H1 (cell line): ENCODE data around the gene COLEC11. TPM values are rescaled to one million over a fixed set of nuclear protein-coding genes. Genes with fewer than 3 reads are reported as not detected.
A peak's percentile ranks its signal among the peaks of the same experiment; 100 is the strongest.

Experiments used
- CTCF ChIA-PET: fragments of 300-600 bp; sonication (Branson Sonifier 250); formaldehyde crosslinking; loops from one replicate; lab custom pipeline; 2021; ENCODE audit not compliant: partially characterized antibody; lab: Charles Lee
- POLR2A ChIA-PET: fragments of 300-600 bp; sonication (Branson Sonifier 250); formaldehyde crosslinking; loops from one replicate; lab custom pipeline; 2021; ENCODE audit warnings: inconsistent platforms; ENCODE audit not compliant: partially characterized antibody; lab: Charles Lee
- DNase-seq, 2 experiments: peaks; one replicate each; pipeline versions ENCODE4 v3.0.0 to v3.0.0-alpha.2; 2010 to 2022; ENCODE audit warnings: low spot score in 2 of 2, low read depth in 1 of 2, mixed read lengths in 1 of 2
- FAIRE-seq: peaks from 2 replicates; lab custom pipeline; 2011; peaks lifted over from hg19 to GRCh38; lab: Jason Lieb, UNC
- H2AFZ ChIP-seq: 2 replicates; pipeline ENCODE4 v1.8.1; 2012; ENCODE audit warnings: low read length, inconsistent platforms
- H2AK5ac ChIP-seq: 2 replicates; pipeline ENCODE4 v1.6.1; 2013; ENCODE audit warnings: low read depth, low read length
- H2BK120ac ChIP-seq: replicated peaks from 2 replicates; pipeline ENCODE3; 2013; ENCODE audit warnings: low read depth, low read length, inconsistent platforms
- H2BK12ac ChIP-seq: 2 replicates; pipeline ENCODE4 v1.6.1; 2013; ENCODE audit warnings: low read depth, low read length
- H2BK15ac ChIP-seq: 2 replicates; pipeline ENCODE4 v1.6.1; 2013; ENCODE audit warnings: low read length
- H2BK20ac ChIP-seq: 2 replicates; pipeline ENCODE4 v1.6.1; 2013; ENCODE audit warnings: low read length
- H2BK5ac ChIP-seq: 2 replicates; pipeline ENCODE4 v1.6.1; 2013; ENCODE audit warnings: low read depth, low read length
- H3K14ac ChIP-seq: 2 replicates; pipeline ENCODE4 v1.6.1; 2013; ENCODE audit warnings: inconsistent platforms; ENCODE audit not compliant: insufficient read length
- H3K18ac ChIP-seq: 2 replicates; pipeline ENCODE4 v1.6.1; 2013; ENCODE audit warnings: low read length; ENCODE audit errors: extremely low read depth
- H3K23ac ChIP-seq: 2 replicates; pipeline ENCODE4 v1.6.1; 2013; ENCODE audit warnings: inconsistent platforms; ENCODE audit not compliant: insufficient read length
- H3K23me2 ChIP-seq: 2 replicates; pipeline ENCODE4 v1.6.1; 2013; ENCODE audit warnings: low read depth, low read length
- H3K27ac ChIP-seq: 2 replicates; pipeline ENCODE4 v1.6.1; 2011; ENCODE audit warnings: low read depth, low read length, inconsistent platforms
- H3K27me3 ChIP-seq, 4 experiments: replicated peaks in 1 of 4; 1 replicate in 1 of 4; 2 replicates in 3 of 4; pipeline versions ENCODE4 v1.6.1 to v1.8.1; 2011 to 2013; ENCODE audit warnings: low read length in 3 of 4, mild to moderate bottlenecking in 3 of 4, inconsistent platforms in 2 of 4, mixed read lengths in 2 of 4, moderate library complexity in 1 of 4; ENCODE audit not compliant: control insufficient read depth in 3 of 4, insufficient read depth in 3 of 4; ENCODE audit errors: extremely low read depth in 1 of 4
- H3K36me3 ChIP-seq, 4 experiments: 2 replicates each; pipeline versions ENCODE4 v1.6.1 to v1.8.1; 2011 to 2013; ENCODE audit warnings: mild to moderate bottlenecking in 4 of 4, low read length in 3 of 4, moderate library complexity in 2 of 4, control low read depth in 1 of 4, inconsistent platforms in 1 of 4; ENCODE audit not compliant: insufficient read depth in 4 of 4, control insufficient read depth in 2 of 4
- H3K4ac ChIP-seq: replicated peaks from 2 replicates; pipeline ENCODE3; 2013; ENCODE audit warnings: low read length, low read depth, mixed read lengths, inconsistent platforms; ENCODE audit not compliant: insufficient read length
- H3K4me1 ChIP-seq, 4 experiments: replicated peaks in 1 of 4; 1 replicate in 1 of 4; 2 replicates in 3 of 4; pipeline versions ENCODE4 v1.6.1 to v1.8.1; 2011 to 2013; ENCODE audit warnings: low read length in 3 of 4, inconsistent platforms in 2 of 4, mixed read lengths in 1 of 4; ENCODE audit not compliant: insufficient read depth in 4 of 4, control insufficient read depth in 3 of 4
- H3K4me2 ChIP-seq, 2 experiments: 2 replicates each; pipeline versions ENCODE4 v1.6.1 to v1.8.1; 2011 to 2013; ENCODE audit warnings: low read depth in 2 of 2, low read length in 2 of 2, control low read depth in 1 of 2, inconsistent platforms in 1 of 2, mild to moderate bottlenecking in 1 of 2; ENCODE audit not compliant: insufficient read depth in 1 of 2
- H3K4me3 ChIP-seq, 4 experiments: fragments of 200-600, 300-600 bp in 1 of 4; sonication (generic), shearing (Covaris generic), sonication (Bioruptor Twin) in 1 of 4; 2 replicates each; pipeline versions ENCODE4 v1.5.1 to v1.8.1; 2011 to 2016; ENCODE audit warnings: low read length in 4 of 4, low read depth in 3 of 4, control low read depth in 2 of 4, inconsistent platforms in 2 of 4, mild to moderate bottlenecking in 2 of 4, mixed read lengths in 1 of 4, moderate library complexity in 1 of 4; ENCODE audit not compliant: insufficient read depth in 2 of 4; ENCODE audit errors: extremely low read depth in 1 of 4
- H3K56ac ChIP-seq: replicated peaks from 2 replicates; pipeline ENCODE3; 2013; ENCODE audit warnings: low read depth, mild to moderate bottlenecking, mixed read lengths, low read length, inconsistent platforms; ENCODE audit not compliant: insufficient read length
- H3K79me1 ChIP-seq: 2 replicates; pipeline ENCODE4 v1.6.1; 2013; ENCODE audit warnings: low read depth, low read length, control low read depth
- H3K79me2 ChIP-seq, 2 experiments: 2 replicates each; pipeline versions ENCODE4 v1.6.1 to v1.8.1; 2012 to 2013; ENCODE audit warnings: low read length in 2 of 2, mild to moderate bottlenecking in 2 of 2, inconsistent platforms in 1 of 2; ENCODE audit not compliant: insufficient read depth in 2 of 2, control insufficient read depth in 1 of 2
- H3K9ac ChIP-seq, 4 experiments: replicated peaks in 1 of 4; 1 replicate in 1 of 4; 2 replicates in 3 of 4; pipeline versions ENCODE4 v1.6.1 to v1.8.1; 2011 to 2013; ENCODE audit warnings: low read depth in 3 of 4, low read length in 3 of 4, control low read depth in 2 of 4, mild to moderate bottlenecking in 2 of 4, moderate library complexity in 2 of 4, inconsistent platforms in 1 of 4; ENCODE audit errors: extremely low read depth in 1 of 4
- H3K9me3 ChIP-seq, 2 experiments: 2 replicates each; pipeline versions ENCODE4 v1.6.1 to v1.8.1; 2012 to 2013; ENCODE audit warnings: mild to moderate bottlenecking in 2 of 2, moderate library complexity in 2 of 2, control low read depth in 1 of 2, inconsistent platforms in 1 of 2, low read depth in 1 of 2, low read length in 1 of 2, mixed read lengths in 1 of 2; ENCODE audit not compliant: insufficient read depth in 2 of 2
- H4K20me1 ChIP-seq, 2 experiments: replicated peaks in 1 of 2; 2 replicates each; pipeline versions ENCODE3 to v1.8.1; 2011 to 2013; ENCODE audit warnings: inconsistent platforms in 2 of 2, low read length in 2 of 2, mild to moderate bottlenecking in 1 of 2; ENCODE audit not compliant: insufficient read depth in 2 of 2, control insufficient read depth in 1 of 2
- H4K5ac ChIP-seq: 2 replicates; pipeline ENCODE4 v1.6.1; 2013; ENCODE audit warnings: low read length, low read depth, mixed read lengths, inconsistent platforms; ENCODE audit not compliant: insufficient read length
- H4K8ac ChIP-seq: 2 replicates; pipeline ENCODE4 v1.8.0; 2013; ENCODE audit warnings: mild to moderate bottlenecking, moderate library complexity, low read length, inconsistent platforms; ENCODE audit not compliant: insufficient read depth; ENCODE audit errors: extremely low read depth
- H4K91ac ChIP-seq: replicated peaks from 2 replicates; pipeline ENCODE3; 2013; ENCODE audit warnings: low read length, mixed read lengths, inconsistent platforms; ENCODE audit not compliant: insufficient read length
- ASH2L ChIP-seq: fragments of 200-600, 300-600 bp; sonication (generic); IDR thresholded peaks from one replicate; pipeline ENCODE4 v1.7.1; 2017; ENCODE audit warnings: low read length
- BACH1 ChIP-seq: IDR thresholded peaks from 2 replicates; pipeline ENCODE4 v1.6.1; 2012; ENCODE audit warnings: low read length, improper control_type of control experiment
- BCL11A ChIP-seq, 2 experiments: IDR thresholded peaks; one replicate each; pipeline ENCODE4 v1.6.1; 2011; ENCODE audit warnings: low read depth in 2 of 2, low read length in 2 of 2, mild to moderate bottlenecking in 2 of 2
- BRCA1 ChIP-seq: IDR thresholded peaks from 2 replicates; pipeline ENCODE4 v1.6.1; 2012; ENCODE audit warnings: low read depth, low read length, improper control_type of control experiment
- CBX5 ChIP-seq: fragments of 300-800, 300-1000 bp; sonication (generic); IDR thresholded peaks from 2 replicates; pipeline ENCODE4 v1.7.1; 2016; ENCODE audit warnings: antibody characterized with exemption, low read length, low read depth
- CEBPB ChIP-seq: IDR thresholded peaks from 2 replicates; pipeline ENCODE4 v1.6.1; 2012; ENCODE audit warnings: low read depth, low read length
- CHD2 ChIP-seq: IDR thresholded peaks from 2 replicates; pipeline ENCODE4 v1.6.1; 2012; ENCODE audit warnings: low read length, improper control_type of control experiment
- EGR1 ChIP-seq: IDR thresholded peaks from 2 replicates; pipeline ENCODE4 v1.6.1; 2011; ENCODE audit warnings: low read depth, low read length, borderline replicate concordance
- EP300 ChIP-seq, 2 experiments: IDR thresholded peaks; 1 replicate in 1 of 2; 2 replicates in 1 of 2; pipeline ENCODE4 v1.6.1; 2011 to 2012; ENCODE audit warnings: low read depth in 2 of 2, low read length in 2 of 2, mild to moderate bottlenecking in 2 of 2, borderline replicate concordance in 1 of 2, inconsistent platforms in 1 of 2, moderate library complexity in 1 of 2
- HDAC2 ChIP-seq, 2 experiments: fragments of 300-600 bp in 1 of 2; sonication (generic) in 1 of 2; IDR thresholded peaks; 2 replicates each; pipeline ENCODE4 v1.6.1; 2011 to 2012; ENCODE audit warnings: low read depth in 2 of 2, low read length in 2 of 2, mild to moderate bottlenecking in 2 of 2, moderate library complexity in 2 of 2, borderline replicate concordance in 1 of 2, inconsistent platforms in 1 of 2
- KDM5A ChIP-seq: fragments of 200-600 bp; IDR thresholded peaks from 2 replicates; pipeline ENCODE4 v1.7.1; 2012; ENCODE audit warnings: mild to moderate bottlenecking, low read length, inconsistent platforms, mixed read lengths
- POLR2AphosphoS5 ChIP-seq: IDR thresholded peaks from 2 replicates; pipeline ENCODE4 v1.6.1; 2011; ENCODE audit warnings: low read depth, low read length
- RFX5 ChIP-seq: IDR thresholded peaks from 2 replicates; pipeline ENCODE4 v1.6.1; 2011; ENCODE audit warnings: low read depth, low read length, improper control_type of control experiment, borderline replicate concordance
- SP1 ChIP-seq: IDR thresholded peaks from 2 replicates; pipeline ENCODE4 v1.6.1; 2011; ENCODE audit warnings: low read depth, low read length
- TAF7 ChIP-seq: optimal IDR thresholded peaks from 2 replicates; pipeline ENCODE3; 2011; ENCODE audit warnings: low read depth, mild to moderate bottlenecking, inconsistent platforms, low read length, moderate library complexity, borderline replicate concordance
- TCF12 ChIP-seq: IDR thresholded peaks from 2 replicates; pipeline ENCODE4 v1.6.1; 2011; ENCODE audit warnings: low read depth, mild to moderate bottlenecking, low read length
- WGBS, 2 experiments: shearing (Covaris generic) in 1 of 2; methylation state at CpG; one replicate each; pipeline versions ENCODE4 v1.1.6 to v1.1.7; 2013 to 2015; ENCODE audit warnings: low lambda C conversion rate in 2 of 2, mixed read lengths in 2 of 2, inconsistent platforms in 1 of 2, low coverage in 1 of 2, missing lambda C conversion rate in 1 of 2; ENCODE audit not compliant: insufficient replicate concordance in 2 of 2, insufficient coverage in 1 of 2, insufficient read length in 1 of 2; ENCODE audit errors: extremely low coverage in 1 of 2, missing lambda C conversion rate in 1 of 2; 5-methylcytosine and 5-hydroxymethylcytosine counted together
- polyA plus RNA-seq, 7 experiments: library from polyadenylated mRNA; depleted of rRNA in 3 of 7; stranded (reverse) in 5 of 7; unstranded in 2 of 7; fragments of >200 nt in 5 of 7; fragments of 200-250 nt in 2 of 7; gene quantifications; 1 replicate in 5 of 7; 2 replicates in 1 of 7; 4 replicates in 1 of 7; pipeline versions ENCODE4 v1.2.1 to v1.2.3, GENCODE V29; 2011 to 2013; ENCODE audit warnings: missing spikeins in 2 of 7, mixed read lengths in 2 of 7
- total RNA-seq: library from RNA; stranded (reverse); fragmentation: NEBNext Ultra II Directional; extraction: Animal tissue kit (Norgen Biotek cat#: 25700); gene quantifications from 2 replicates; pipeline ENCODE4 v1.2.1, GENCODE V29; 2021

Gene COLEC11
- total and polyA plus RNA-seq, 2 of the 8 experiments (the other 6 are each of a cell fraction or from before 2014, with no cell fraction given), result 0.47 to 0.80 TPM

- H3K14ac ChIP-seq, result no peak overlapping the region
- H3K23ac ChIP-seq, result no peak overlapping the region
- FAIRE-seq (no peak), DNase-seq (peak in 1 of 2 experiments; percentile 27)
- POLR2A ChIA-PET, result no interaction called here
- H3K4me1 ChIP-seq, result no peaks in the 10 kb centered on the region; a peak in 2 of 7 replicates
- H3K36me3 ChIP-seq, result no peaks in the 10 kb centered on the region
- H2BK120ac ChIP-seq, result no peak overlapping the region
- H3K4ac ChIP-seq, result no peak overlapping the region
- H3K9me3 ChIP-seq, result peaks cover 0 to 3% of the 10 kb centered on the region in 2 experiments; a peak in 1 of 4 replicates
- peaks cover 0 to 1% of the 10 kb centered on the region in 2 experiments for H4K20me1 ChIP-seq
- no peak overlapping the region for H3K18ac ChIP-seq
- H3K4me3 ChIP-seq, result no peak overlapping the region
- H3K23me2 ChIP-seq, result no peaks in the 10 kb centered on the region
- no peak overlapping the region for H2AK5ac ChIP-seq
- no peak overlapping the region for H4K8ac ChIP-seq
- no peak overlapping the region for H4K91ac ChIP-seq
- 92% methylated on average over 5 of the region's 8 CpGs; no CpG with 5 or more reads in 1 of the 2 experiments for WGBS, 2 experiments
- no peak overlapping the region for H2BK20ac ChIP-seq
- no peak overlapping the region for H3K4me2 ChIP-seq
- H3K79me1 ChIP-seq, result no peaks in the 10 kb centered on the region
- H3K56ac ChIP-seq, result no peak overlapping the region
- no peak overlapping the region for H4K5ac ChIP-seq
- no peak overlapping the region for H2BK12ac ChIP-seq
- H2BK5ac ChIP-seq, result no peak overlapping the region
- H3K27me3 ChIP-seq, result no peaks in the 10 kb centered on the region; a peak in 1 of 7 replicates
- no peaks in the 10 kb centered on the region for H3K79me2 ChIP-seq
- no peak overlapping the region for H3K27ac ChIP-seq
- H2AFZ ChIP-seq, result no peak overlapping the region
- CTCF ChIA-PET, result interaction anchor here (1.6 kb wide), 1 partner anchor 27 kb away, joined by 8 read pairs; no protein-coding TSS in a partner anchor
- no peak overlapping the region for H3K9ac ChIP-seq
- no peak overlapping the region for H2BK15ac ChIP-seq
- no peak for TF ChIP-seq TCF12
- TF ChIP-seq EGR1, result no peak
- TF ChIP-seq BCL11A (IDR thresholded peaks at IDR 0.05; ENCODE audit: low read depth in 2 of 2, low read length in 2 of 2), result no peak
- no peak for TF ChIP-seq EP300 (IDR thresholded peaks at IDR 0.05; ENCODE audit: borderline replicate concordance in 1 of 2, low read depth in 2 of 2, low read length in 2 of 2)
- no peak for TF ChIP-seq BACH1
- TF ChIP-seq CBX5, result no peak
- no peak for TF ChIP-seq RFX5
- TF ChIP-seq POLR2AphosphoS5, result no peak
- TF ChIP-seq TAF7, result no peak
- no peak for TF ChIP-seq ASH2L
- no peak for TF ChIP-seq BRCA1
- no peak for TF ChIP-seq KDM5A
- TF ChIP-seq HDAC2 (IDR thresholded peaks at IDR 0.05; ENCODE audit: borderline replicate concordance in 1 of 2, low read depth in 2 of 2, low read length in 2 of 2), result no peak
- TF ChIP-seq SP1, result no peak
- no peak for TF ChIP-seq CHD2
- no peak for TF ChIP-seq CEBPB
Measured at GRCh38 chr2:3625186-3625585, 30.3 kb downstream of the COLEC11 start.
